ENCODE results near the gene SIGLEC6. TPM values are rescaled to one million over a fixed set of nuclear protein-coding genes. Genes with fewer than 3 reads are reported as not detected.

SIGLEC6 gene
- total RNA-seq, 1 donor from 2014 or later: 1.2 TPM

GRCh38 chr19:51572410-51572809 is 40.9 kb upstream of the SIGLEC6 start:
- intact Hi-C loops (cut with DNase I): no loop called here

GRCh38 chr19:51571599-51571998 is 40.1 kb upstream of the SIGLEC6 start:
- Histone ChIP-seq H3K27me3 (no peaks in the 10 kb centered on the region), H3K27ac (peak overlapping the region; percentile 57), H3K4me3 (peak overlapping the region; percentile 70 to 75), H3K4me1 (peaks cover 24% of the 10 kb centered on the region), H3K36me3 (peaks cover 0 to 14% of the 10 kb centered on the region in 2 donors), H3K9me3 (no peaks in the 10 kb centered on the region)
- intact Hi-C loops (cut with DNase I): no loop called here
- TF ChIP-seq POLR2AphosphoS5 (IDR thresholded peaks at IDR 0.05; ENCODE audit: insufficient read depth in 1 of 2, low read depth in 1 of 2) (no peak), POLR2A (IDR thresholded peaks at IDR 0.05) (no peak)
- TF ChIP-seq, protein P1, sequence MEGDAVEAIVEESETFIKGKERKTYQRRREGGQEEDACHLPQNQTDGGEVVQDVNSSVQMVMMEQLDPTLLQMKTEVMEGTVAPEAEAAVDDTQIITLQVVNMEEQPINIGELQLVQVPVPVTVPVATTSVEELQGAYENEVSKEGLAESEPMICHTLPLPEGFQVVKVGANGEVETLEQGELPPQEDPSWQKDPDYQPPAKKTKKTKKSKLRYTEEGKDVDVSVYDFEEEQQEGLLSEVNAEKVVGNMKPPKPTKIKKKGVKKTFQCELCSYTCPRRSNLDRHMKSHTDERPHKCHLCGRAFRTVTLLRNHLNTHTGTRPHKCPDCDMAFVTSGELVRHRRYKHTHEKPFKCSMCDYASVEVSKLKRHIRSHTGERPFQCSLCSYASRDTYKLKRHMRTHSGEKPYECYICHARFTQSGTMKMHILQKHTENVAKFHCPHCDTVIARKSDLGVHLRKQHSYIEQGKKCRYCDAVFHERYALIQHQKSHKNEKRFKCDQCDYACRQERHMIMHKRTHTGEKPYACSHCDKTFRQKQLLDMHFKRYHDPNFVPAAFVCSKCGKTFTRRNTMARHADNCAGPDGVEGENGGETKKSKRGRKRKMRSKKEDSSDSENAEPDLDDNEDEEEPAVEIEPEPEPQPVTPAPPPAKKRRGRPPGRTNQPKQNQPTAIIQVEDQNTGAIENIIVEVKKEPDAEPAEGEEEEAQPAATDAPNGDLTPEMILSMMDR (IDR thresholded peaks at IDR 0.05): no peak
- no peak for DNase-seq (ENCODE audit: extremely low spot score in 2 of 2)

More at GRCh38 chr19:51572410-51572809, 40.9 kb upstream of the SIGLEC6 start:
- TF ChIP-seq POLR2A (IDR thresholded peaks at IDR 0.05): no peak
- peaks cover 24% of the 10 kb centered on the region for H3K4me1 ChIP-seq
- no peaks in the 10 kb centered on the region for H3K9me3 ChIP-seq
- no peak overlapping the region for H3K27ac ChIP-seq
- peak overlapping the region; percentile 70 to 75 for H3K4me3 ChIP-seq
- H3K36me3 ChIP-seq: peaks cover 0 to 14% of the 10 kb centered on the region in 2 donors
- H3K27me3 ChIP-seq: no peaks in the 10 kb centered on the region
- no peak for DNase-seq (ENCODE audit: extremely low spot score in 2 of 2)

- Histone ChIP-seq H3K36me3 (peaks cover 0 to 14% of the 10 kb centered on the region in 2 donors), H3K27me3 (no peaks in the 10 kb centered on the region), H3K4me3 (peak within 1 kb of the TSS; percentile 70 to 75), H3K9me3 (no peaks in the 10 kb centered on the region), H3K4me1 (peaks cover 24% of the 10 kb centered on the region), H3K27ac (peak within 1 kb of the TSS; percentile 57)
- no peak for DNase-seq (ENCODE audit: extremely low spot score in 2 of 2)
- intact Hi-C loops (cut with DNase I): no loop called here
- TF ChIP-seq POLR2AphosphoS5 (IDR thresholded peaks at IDR 0.05; ENCODE audit: insufficient read depth in 1 of 2, low read depth in 1 of 2) (peak in 1 of 2 donors; percentile 100), POLR2A (IDR thresholded peaks at IDR 0.05) (no peak)
- TF ChIP-seq, protein P1 (IDR thresholded peaks at IDR 0.05): peak in 1 of 3 experiments; percentile 7
Measured at GRCh38 chr19:51570962-51571575, 39.6 kb upstream of the SIGLEC6 start, which contains the start of gene ZNF175. TSS of gene ZNF175 (plus strand) at chr19:51571283. CDS start at chr19:51573330, 2,047 bp downstream.

DNA sequence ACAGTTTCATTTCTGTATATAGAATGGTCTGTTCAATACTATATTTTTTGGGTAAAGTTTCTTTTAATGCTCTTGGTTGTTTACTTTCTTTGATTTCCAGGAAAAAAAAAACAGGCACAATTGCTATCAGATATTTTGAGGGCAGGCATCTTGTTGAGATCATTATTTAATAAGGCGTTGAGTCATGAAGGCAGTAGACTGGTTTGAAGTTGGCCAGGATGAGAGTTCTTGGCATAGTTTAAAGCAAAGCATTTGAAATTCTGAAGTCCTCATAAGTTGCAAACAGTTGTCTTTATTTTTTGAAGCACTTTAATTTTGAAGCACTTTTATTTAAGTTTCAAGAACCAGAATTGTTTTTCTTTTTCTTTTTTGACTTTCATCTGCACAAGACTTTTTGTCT is 37.0 kb upstream of the SIGLEC6 start:
- H3K4me1 ChIP-seq: peaks cover 19% of the 10 kb centered on the region
- H3K27me3 ChIP-seq: no peaks in the 10 kb centered on the region
- H3K9me3 ChIP-seq: no peaks in the 10 kb centered on the region
- TF ChIP-seq POLR2A (IDR thresholded peaks at IDR 0.05): no peak
- TF ChIP-seq POLR2AphosphoS5 (IDR thresholded peaks at IDR 0.05; ENCODE audit: insufficient read depth in 1 of 2, low read depth in 1 of 2): no peak
- TF ChIP-seq, protein P1 (IDR thresholded peaks at IDR 0.05): no peak
- H3K36me3 ChIP-seq: peaks cover 0 to 5% of the 10 kb centered on the region in 2 donors
- H3K27ac ChIP-seq: no peak overlapping the region
- no peak for DNase-seq (ENCODE audit: extremely low spot score in 2 of 2)
- intact Hi-C loops (cut with DNase I): loop anchor here (10.0 kb wide), 1 partner anchor 116 kb away; no protein-coding TSS in a partner anchor
- no peak overlapping the region for H3K4me3 ChIP-seq

DNA sequence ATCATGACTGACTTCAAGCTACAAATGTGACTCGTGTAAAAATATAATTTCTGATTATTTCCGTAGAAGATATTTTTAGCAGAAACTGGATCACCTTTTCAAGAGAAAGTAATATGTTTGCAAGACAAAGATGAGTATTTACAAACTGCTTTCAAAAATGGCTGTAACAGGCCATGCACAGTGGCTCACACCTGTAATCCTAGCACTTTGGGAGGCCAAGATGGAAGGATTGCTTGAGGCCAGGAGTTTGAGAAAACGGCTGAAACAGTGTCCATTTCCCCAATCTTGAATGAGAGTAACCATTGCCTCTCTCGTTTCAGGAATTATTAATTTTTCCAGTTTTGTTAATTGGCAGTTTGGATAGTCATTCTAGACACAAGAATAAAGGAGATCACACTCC is 36.1 kb upstream of the SIGLEC6 start:
- DNase-seq (ENCODE audit: extremely low spot score in 2 of 2): no peak
- intact Hi-C loops (cut with DNase I): loop anchor here (10.0 kb wide), 1 partner anchor 117 kb away; no protein-coding TSS in a partner anchor
- Histone ChIP-seq H3K4me3 (no peak overlapping the region), H3K27me3 (no peaks in the 10 kb centered on the region), H3K4me1 (peaks cover 10% of the 10 kb centered on the region), H3K9me3 (no peaks in the 10 kb centered on the region), H3K27ac (no peak overlapping the region), H3K36me3 (no peaks in the 10 kb centered on the region)
- TF ChIP-seq, protein P1 (IDR thresholded peaks at IDR 0.05): no peak
- TF ChIP-seq POLR2A (IDR thresholded peaks at IDR 0.05) (no peak), POLR2AphosphoS5 (IDR thresholded peaks at IDR 0.05; ENCODE audit: insufficient read depth in 1 of 2, low read depth in 1 of 2) (no peak)
